GM19023 (cell line): ENCODE data around the gene PACS2.

ENCODE experiments used
- ATAC-seq: cut with Tn5 transposase; IDR thresholded peaks from one replicate; pipeline ENCODE4 v1.9.1; 2021; ENCODE audit warnings: mild to moderate bottlenecking, moderate library complexity; ENCODE audit not compliant: unreplicated experiment

The PACS2 gene

GRCh38 chr14:105419195-105420091 is 104.9 kb downstream of the PACS2 start, which contains the start of gene MTA1:
MTA1 (plus strand) TSS chr14:105419827; CDS start chr14:105420036, 209 bp downstream.
- no peak for ATAC-seq

GRCh38 chr14:105420101-105420973 is 105.8 kb downstream of the PACS2 start:
- ATAC-seq, result no peak

- ATAC-seq, result no peak
These were observed 106.6 kb downstream of the PACS2 start for GRCh38 chr14:105420974-105421674.

GRCh38 chr14:105421723-105422615 is 107.4 kb downstream of the PACS2 start:
- ATAC-seq, result no peak

GRCh38 chr14:105422695-105423487 is 108.3 kb downstream of the PACS2 start:
- no peak for ATAC-seq

- no peak for ATAC-seq
These were observed 109.1 kb downstream of the PACS2 start for GRCh38 chr14:105423488-105424195.

- no peak for ATAC-seq
These were observed 110.3 kb downstream of the PACS2 start for GRCh38 chr14:105424861-105425260.

- ATAC-seq, result no peak
These were observed 111.3 kb downstream of the PACS2 start for GRCh38 chr14:105425823-105426247.

- no peak for ATAC-seq
These were observed 112.0 kb downstream of the PACS2 start for GRCh38 chr14:105426416-105427130.

GRCh38 chr14:105427412-105427811 is 112.9 kb downstream of the PACS2 start:
- ATAC-seq, result no peak

GRCh38 chr14:105427936-105428485 is 113.5 kb downstream of the PACS2 start:
- ATAC-seq, result no peak

GRCh38 chr14:105430042-105430441 is 115.5 kb downstream of the PACS2 start:
- no peak for ATAC-seq

GRCh38 chr14:105430565-105430964 is 116.0 kb downstream of the PACS2 start:
- ATAC-seq, result no peak

GRCh38 chr14:105431256-105431655 is 116.7 kb downstream of the PACS2 start:
- ATAC-seq, result no peak

GRCh38 chr14:105432657-105433056 is 118.1 kb downstream of the PACS2 start:
- ATAC-seq, result no peak

- ATAC-seq, result no peak
These were observed 118.6 kb downstream of the PACS2 start for GRCh38 chr14:105433161-105433605.

GRCh38 chr14:105436402-105436801 is 121.9 kb downstream of the PACS2 start:
- ATAC-seq, result no peak
